ENCODE data around the gene DLG2. TPM values are rescaled to one million over a fixed set of nuclear protein-coding genes. Genes with fewer than 3 reads are reported as not detected.
"Not testable (repeated sequence)": the region's sequence is repeated elsewhere in the genome, so short reads cannot be mapped to it uniquely, and the experiment has no call there.

DLG2 gene
- total RNA-seq, 2 experiments from 2014 or later, result 1.2 to 1.4 TPM

DNA sequence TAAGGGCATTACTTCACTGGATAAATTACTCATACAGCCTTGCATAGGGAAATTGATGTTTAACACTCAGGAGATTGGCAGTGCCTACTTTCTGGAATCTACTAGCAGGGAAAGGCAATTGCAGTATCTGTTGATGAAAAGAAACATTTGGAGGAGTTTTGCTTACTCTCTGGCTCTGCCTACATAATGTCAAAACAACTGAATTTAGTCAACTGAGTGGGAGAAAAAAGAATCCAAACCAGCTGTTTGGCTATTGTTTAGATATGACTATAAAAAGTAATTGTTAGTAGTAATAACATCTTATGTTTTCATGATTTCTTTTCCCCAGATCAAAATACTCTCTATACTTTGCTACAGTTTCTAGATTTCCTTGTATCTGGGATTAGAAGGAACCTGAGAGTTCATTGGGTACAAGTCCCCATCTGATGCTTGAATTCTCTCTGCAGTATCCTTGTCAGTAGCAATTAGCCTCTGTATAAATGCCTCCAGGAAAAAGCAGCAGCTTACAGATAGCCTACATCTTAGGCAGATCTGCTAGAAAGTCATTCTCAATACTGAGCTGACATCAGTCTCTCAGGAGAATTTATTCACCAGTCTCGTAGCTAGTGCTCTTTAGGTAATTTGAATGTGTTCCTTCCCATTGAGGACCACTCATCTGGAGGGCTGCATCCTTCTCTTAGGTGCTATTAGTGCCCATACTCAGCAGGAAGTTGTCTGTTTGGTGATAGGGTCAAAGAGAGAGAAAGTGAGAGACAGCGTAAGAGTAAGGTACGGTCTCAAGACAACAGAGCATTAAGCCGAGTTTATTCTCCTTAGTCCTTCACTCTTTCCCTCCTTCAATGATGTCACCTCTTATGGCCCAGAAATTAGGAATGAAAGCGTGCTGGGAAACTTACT, 2155.1 kb downstream of the DLG2 start:
- ChIA-PET CTCF (no interaction called here), POLR2A (no interaction called here)

DNA sequence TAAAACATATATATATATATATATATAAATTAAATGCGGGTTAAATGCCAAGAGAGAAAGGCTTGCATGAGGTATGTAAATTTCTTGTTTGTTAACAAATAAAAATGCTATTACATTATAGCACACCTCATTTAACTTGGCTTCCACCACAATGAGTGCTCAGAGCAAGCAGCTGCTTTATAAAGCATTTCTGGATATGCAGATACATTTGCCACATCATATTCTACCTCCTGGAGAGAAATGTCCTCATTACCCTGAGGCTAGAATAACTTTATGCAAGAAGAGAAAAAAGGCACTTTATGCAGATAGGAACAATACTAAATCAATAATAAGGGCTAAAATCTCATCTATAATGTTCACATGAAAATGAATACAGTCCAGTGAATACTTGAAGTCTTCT, 2159.3 kb downstream of the DLG2 start:
- ChIA-PET POLR2A (no interaction called here), CTCF (no interaction called here)

DNA sequence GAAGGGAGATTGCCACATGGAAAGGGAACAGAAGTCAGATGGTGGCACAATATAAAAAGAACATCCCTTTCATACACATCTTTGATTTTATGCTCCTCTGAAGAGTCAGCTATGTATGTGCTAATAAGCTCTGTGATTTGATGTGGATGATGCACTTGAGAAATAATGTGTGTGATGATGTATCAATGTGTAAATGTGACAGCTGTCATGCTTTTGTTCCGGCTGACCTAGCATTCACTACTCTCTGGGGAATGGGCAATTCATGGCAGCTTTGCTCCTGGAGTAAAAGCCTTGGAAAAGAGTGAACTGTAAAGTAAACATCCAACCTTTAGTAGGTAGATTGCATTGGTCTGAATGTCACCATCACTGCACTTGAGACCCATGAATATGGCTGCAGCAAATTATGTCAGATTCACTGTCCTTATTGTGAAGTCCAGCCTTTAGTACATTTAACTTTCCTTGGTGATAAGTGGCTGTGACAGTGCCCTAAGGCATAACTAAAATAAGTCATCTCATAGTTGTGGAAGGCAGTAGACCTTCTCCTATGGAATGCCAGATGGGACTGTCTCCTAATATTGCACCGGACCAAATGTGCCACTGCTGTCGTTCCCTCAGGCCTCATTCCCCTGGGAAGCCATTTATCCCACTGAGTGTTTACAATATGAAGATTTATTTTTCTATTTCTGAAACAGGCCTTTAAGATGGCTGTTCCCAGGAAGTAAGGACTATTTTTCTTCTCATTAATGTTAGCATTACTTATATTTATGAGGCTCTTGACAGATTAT, 2162.8 kb downstream of the DLG2 start:
- ChIA-PET POLR2A (no interaction called here), CTCF (no interaction called here)

DNA sequence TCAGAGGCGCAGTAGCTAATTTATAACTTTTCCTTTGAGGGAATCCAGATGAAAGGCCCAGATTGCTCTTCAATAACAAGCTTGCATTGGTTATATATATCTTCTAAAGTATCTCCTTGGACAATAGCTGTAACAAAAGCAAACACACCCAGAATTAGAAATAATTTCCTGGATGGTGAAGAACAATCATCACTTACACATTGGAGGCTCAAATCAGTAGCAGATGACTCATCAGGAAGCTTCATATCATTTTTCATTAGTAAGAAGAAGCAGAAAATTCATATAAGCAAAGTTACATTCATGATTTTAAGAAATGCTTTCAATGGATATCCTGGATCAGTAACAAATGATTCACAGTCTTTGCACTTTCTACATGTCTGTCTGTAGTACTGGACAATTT, 2167.3 kb downstream of the DLG2 start:
- POLR2A ChIA-PET, result no interaction called here
- CTCF ChIA-PET, result no interaction called here

DNA sequence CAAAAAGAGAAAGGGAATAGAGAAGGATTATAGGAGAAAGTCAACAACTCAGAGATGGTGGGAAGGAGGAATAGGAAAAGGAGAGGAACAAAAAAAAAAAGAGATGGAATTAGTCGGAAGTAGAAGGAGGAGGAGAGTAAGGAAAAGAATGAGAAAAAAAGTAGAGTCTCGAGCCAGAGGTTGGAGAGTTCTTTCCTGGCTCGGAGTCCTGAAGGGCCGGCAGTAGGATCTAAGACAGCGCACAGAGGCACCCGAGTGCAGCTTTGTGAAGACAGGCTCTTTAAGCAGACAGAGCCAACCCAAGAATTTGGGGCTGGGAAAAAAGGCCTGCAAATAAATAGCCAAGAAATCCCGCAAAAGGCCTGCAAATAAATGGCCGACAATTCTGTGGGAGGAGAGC, 2170.6 kb downstream of the DLG2 start:
- CTCF ChIA-PET, result no interaction called here
- POLR2A ChIA-PET, result no interaction called here

DNA sequence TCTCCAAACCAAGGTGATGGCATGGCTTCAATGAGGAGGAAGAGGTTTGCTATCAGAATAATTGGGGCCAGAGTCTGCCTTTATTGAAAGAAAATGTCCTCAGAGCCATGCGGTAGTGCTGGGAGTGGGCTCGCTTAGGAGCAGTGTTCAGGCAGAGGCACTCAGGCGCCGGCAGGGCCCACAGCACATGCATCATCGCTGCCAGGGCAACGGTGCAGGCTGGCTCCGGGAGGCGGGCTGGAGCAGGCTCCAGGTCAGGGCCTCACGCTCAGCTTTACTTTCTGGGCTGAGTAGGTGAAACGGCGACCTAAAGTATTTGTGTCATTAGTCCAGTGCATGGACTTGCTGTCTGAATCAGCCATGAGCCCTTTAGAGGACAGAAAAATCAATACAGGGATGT, 2171.1 kb downstream of the DLG2 start:
- ChIA-PET POLR2A (no interaction called here), CTCF (no interaction called here)

DNA sequence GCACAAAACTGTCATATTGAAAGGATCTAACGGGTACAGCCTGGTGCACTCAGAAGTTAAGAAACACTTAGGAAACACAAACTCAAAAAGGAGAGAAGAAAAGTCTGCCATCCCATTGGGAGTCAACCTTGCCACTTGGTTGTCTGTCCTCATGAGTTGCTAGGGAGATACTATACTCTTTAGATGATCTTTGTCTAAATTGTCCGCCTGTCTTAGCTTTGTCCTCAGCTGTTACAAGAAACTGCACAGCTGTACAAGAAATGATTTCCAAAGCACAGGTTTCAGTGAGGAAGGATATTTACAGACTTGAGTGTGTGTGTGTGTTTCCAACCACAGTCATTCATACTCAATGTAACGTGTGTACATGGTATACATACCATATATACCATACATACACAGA, 2171.8 kb downstream of the DLG2 start:
- CTCF ChIA-PET, result no interaction called here
- POLR2A ChIA-PET, result no interaction called here

DNA sequence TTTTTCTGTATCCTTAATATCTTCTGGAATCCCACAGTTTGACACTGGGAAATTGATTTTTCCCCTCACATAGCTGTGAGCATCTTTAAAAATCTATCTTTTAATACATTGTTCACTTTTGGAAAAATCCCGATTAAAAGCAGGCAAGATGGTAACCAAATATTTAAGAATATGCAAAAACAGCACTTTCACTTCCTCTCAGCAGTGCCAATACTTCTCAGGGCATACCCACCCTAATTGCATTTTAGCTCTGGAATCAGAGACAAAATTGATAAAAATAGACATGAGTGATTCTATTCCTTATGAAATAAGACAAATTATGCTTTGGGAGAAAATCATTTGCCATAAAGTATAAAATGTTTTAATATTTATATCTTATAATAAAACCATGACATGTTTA, 2172.5 kb downstream of the DLG2 start:
- POLR2A ChIA-PET, result no interaction called here
- CTCF ChIA-PET, result no interaction called here

DNA sequence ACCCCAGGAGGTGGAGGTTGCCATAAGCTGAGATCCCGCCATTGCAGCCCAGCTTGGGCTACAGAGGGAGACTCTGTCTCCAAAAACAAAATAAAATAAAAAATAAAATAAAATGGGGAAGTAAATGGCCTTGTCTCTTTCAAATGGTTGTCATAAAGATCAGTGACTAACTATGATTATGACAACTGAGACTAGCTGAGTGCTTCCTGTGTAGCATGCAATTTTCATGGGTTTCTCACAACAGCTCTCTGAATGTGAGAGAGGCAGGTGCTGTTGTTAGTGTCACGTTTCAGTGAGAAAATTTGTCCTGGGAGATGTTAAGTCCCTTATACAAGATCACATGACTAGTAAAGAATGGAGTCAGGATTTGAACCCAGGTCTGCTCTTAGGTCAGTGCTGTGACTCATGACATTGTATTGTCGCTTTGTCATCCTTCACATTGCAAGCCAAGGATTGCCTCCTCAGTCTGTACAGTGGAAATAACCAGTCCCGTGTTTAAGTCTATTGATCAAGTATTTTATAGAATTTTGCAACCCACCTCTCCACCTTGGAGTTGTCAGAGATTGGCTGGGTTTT, 2177.7 kb downstream of the DLG2 start:
- ChIA-PET POLR2A (no interaction called here), CTCF (no interaction called here)

DNA sequence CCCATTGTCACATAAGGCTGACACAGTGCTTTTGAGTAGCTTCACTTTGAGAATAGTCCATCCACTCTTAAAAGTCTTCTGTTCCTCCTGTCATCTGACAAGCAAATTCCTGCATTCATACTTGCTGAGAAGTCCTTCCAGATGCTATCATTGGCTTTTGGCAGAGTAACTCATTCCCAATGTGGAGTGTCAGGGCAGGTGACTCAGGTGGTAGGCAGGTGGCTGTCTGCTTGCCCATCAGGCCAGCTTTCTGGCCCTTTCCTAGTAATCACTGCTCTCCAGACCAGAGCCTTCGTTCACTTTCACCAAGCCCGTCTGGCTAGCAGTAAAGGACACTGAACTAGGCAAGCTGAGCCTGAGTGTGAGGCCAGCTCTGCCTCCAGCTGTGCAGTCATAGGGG, 2178.5 kb downstream of the DLG2 start:
- CTCF ChIA-PET, result no interaction called here
- POLR2A ChIA-PET, result no interaction called here

DNA sequence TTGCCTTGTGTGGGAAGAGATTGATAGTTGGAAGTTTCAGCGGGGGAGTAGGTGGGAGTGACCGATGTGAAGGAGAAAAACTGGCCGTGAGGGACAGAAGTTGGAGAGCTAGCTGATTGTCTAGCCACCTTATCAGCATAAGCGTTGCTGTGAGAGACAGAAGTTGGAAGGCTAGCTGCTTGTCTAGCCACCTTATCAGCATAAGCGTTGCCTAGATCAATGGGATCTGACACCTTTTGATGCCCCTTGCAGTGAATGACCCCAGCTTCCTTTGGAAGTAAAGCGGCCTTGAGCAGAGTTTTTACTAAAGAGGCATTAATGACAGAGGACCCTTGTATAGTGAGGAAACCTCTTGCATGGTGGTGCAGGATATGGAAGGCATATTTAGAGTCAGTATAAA, 2183.3 kb downstream of the DLG2 start:
- POLR2A ChIA-PET, CTCF ChIA-PET: not testable (repeated sequence)

DNA sequence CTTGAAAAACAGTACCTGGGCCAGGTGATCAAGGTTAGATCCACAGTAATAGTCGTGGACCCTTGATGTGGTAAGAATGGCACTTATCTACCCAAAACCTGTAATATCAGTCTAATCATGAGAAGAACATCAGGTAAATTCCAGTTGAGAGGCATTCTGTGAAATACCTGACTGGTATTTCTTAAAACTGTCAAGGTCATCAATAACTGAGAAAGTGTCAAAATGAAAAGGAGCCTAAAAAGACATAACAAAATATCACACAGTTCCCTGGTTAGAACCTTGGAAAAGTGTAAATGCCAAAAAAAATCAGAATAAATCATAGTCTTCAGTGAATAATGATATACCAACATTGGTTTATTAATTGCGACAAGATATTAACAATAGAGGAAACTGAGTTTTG, 2185.5 kb downstream of the DLG2 start:
- POLR2A ChIA-PET, result no interaction called here
- CTCF ChIA-PET, result no interaction called here

DNA sequence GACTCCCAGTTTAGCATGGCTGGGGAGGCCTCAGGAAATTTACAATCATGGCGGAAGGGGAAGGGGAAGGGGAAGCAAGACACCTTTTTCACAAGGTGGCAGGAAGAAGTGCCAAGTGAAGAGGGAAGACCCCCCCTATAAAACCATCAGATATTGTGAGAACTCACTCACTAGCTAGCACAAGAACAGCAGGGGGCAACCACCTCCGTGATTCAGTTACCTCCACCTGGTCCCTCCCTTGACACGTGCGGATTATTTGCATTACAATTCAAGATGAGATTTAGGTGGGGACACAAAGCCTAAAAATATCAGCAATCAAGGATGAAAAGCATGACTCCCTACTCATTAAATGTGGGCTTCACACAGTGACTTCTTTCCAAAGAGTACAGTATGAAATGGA, 2186.0 kb downstream of the DLG2 start:
- CTCF ChIA-PET, result no interaction called here
- POLR2A ChIA-PET, result no interaction called here

DNA sequence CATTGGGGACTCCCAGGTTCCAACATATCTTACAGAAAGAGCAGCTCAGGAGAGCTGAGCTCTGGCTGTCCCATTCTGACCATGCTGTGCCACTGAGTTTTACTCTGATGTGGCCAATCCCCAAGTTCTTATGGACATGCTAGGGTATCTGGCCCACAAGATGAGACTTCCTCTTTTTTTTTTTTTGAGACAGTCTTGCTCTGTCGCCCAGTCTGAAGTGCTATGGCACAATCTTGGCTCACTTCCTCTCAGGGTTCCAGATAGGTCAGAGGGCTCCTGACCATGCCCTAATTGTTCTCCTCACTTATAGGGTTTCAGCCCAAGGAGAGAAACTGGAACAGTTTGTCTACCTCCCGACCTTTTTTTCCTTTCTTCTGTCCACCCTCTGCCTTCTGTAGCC, 2188.7 kb downstream of the DLG2 start:
- CTCF ChIA-PET, result no interaction called here
- POLR2A ChIA-PET, result no interaction called here

DNA sequence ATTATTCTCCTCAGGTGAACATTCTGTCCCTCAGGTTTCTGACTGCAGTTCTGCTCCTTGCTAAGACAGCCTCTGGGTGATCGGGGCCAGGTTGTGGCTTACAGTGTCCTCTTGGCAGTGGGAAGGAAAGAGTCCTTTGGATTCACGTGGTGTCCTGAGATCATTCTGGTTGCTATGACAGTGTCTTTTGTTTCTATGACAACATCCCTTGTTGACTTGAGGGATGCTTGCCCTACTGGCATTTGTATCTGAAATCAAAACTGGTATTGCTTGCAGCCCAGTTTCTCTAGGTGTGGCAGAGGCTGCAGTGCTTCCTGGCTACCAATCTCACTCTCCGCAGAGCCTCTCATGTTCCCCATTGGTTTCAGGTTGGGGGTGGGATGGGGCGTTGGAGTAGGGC, 2189.2 kb downstream of the DLG2 start:
- POLR2A ChIA-PET, result no interaction called here
- CTCF ChIA-PET, result no interaction called here

DNA sequence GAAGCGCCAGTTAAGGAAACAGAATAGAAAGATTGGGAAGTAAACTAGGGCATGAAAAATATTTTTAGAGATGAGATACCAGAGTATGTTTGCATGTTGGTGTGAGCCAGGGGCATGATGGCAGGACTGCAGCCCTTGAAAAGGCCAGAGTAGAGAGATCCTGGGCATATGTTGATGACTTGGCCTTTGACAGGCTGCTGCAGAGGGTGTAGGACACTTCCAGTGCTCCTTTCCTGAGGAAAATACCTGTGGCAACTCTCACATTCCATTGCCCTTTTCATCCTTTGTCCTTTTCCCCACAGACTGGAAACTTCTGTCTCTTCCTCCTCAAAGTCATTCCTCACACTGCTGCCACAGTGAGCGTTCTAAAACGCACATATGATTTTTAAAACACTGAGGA, 2190.3 kb downstream of the DLG2 start:
- ChIA-PET POLR2A (no interaction called here), CTCF (no interaction called here)

DNA sequence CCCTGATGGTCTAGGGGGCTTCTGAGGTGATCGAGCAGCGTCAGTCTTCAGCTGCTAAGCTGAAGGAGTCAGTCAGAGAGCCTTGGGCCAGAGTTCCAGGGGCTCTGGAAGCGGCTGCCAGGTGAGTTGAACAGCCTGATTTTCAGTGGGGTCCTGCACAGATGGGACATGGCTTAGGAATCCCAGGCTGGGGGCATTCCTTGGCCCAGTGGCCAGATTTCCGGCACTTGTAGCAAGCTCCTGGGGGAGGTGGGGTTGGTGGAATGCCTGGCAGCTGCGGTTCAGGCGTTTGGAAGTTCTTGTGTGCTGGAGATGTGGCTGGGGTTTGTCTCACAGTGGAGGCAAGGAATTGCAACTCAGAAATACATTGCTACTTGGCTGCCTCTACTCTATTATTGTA, 2192.3 kb downstream of the DLG2 start:
- CTCF ChIA-PET, POLR2A ChIA-PET: not testable (repeated sequence)

DNA sequence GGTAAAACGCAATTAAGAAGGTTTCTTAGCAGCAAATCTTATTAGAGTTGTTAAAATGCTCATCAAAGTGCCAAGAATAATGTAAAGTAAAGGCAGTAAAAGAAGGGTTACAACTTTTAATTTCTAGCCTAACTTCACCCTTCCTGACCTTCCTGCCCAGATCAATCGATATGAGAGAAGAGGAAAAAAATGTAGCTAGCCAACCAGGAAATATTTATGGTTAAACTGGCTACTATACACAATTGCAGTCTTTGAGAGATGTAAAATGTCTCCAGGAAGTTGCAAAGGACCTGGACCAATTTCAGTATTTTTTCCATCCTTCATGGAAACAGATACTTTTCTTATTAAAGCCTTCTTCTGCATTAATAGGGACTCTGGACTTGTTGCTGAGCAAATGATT, 2199.2 kb downstream of the DLG2 start:
- CTCF ChIA-PET, result interaction anchor here (0.7 kb wide), 1 partner anchor 47 kb away, joined by 3 read pairs; no protein-coding TSS in a partner anchor
- POLR2A ChIA-PET, result no interaction called here

DNA sequence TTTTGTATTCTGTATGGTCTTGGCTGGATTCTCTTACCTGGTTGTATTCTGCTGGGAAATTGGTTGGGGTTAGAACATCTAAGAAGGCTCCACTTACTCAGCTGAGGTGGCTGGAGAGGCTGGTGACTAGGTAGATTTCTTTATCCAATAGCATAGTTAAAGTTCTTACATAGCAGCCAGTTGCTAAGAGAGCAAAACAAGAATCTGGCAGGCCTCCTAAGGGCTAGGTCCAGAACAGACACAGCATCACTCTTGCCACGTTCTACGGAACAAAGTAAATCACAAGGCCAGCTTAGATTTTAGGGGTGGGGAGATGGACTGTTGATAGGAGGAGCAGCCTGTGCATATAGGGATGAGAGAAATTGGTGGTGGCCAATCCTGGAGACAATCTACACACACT, 2199.6 kb downstream of the DLG2 start:
- CTCF ChIA-PET, result interaction anchor here (0.7 kb wide), 1 partner anchor 47 kb away, joined by 3 read pairs; no protein-coding TSS in a partner anchor
- POLR2A ChIA-PET, result no interaction called here

DNA sequence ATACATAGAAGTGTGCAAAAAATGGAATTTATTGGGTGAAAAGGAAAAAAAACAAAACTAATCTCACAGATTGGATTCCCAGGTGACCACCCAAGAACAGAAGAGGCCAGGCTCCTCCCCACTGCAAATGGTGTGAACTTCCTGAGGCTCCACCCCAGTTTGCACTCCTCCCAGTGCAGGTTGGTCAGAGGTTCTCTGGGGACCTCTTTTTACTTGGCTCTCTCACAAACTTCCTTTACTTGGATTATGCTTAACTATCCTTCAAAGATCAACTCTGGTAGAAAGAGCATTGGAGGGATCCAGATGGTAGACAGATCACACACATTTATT, 2202.0 kb downstream of the DLG2 start:
- POLR2A ChIA-PET, result no interaction called here
- CTCF ChIA-PET, result no interaction called here

DNA sequence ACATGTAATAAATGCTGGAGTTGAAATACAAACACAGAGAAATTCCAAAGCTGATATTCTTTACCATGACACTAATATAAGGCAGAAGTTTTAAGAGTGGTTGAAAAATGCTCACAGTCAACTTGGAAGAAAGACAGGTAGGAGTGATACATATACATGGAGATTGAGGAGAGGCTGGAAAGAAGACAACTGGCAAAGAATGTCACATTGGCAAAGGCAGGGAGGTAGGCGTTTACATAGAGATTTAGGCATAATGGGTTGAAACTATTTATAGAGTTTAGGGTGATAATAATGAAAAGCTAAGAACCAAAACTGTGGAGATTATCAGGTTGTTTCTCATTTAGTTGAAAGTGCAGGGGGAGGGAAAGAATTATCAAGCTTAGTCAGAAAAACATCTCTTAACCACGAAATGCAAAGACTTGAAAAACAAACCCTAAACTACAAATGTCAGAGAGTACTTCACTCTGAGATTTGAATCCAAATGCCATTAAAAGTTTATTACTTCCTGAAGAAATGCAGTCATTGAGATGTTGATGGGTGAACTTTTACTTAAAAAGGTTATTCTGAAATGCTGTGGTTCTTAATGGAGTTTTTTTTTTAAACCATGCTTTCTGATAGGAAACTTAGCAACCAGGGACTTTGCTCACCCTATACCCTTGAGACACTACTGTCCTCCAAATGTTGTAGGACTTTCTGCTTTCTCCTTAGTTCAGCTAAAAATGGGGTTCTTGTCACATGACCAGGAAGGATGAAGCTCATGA, 2202.6 kb downstream of the DLG2 start:
- ChIA-PET CTCF (no interaction called here), POLR2A (no interaction called here)

Data from activated CD8-positive, alpha-beta memory T cell treated with anti-CD3 and anti-CD28 coated beads for 36 hours (primary cell).